Neural progenitor cell (in vitro differentiated cells): ENCODE data around the gene TXNDC11.

Experiments
- EZH2 ChIP-seq: fragments of 200-600 bp; sonication (generic); IDR thresholded peaks from 2 replicates; pipeline ENCODE4 v1.6.1; 2017; ENCODE audit warnings: antibody characterized with exemption, mild to moderate bottlenecking, moderate library complexity
- TF ChIP-seq, protein P1 (sequence below): fragments of 200-600 bp; sonication (generic); IDR thresholded peaks from 2 replicates; pipeline ENCODE4 v1.5.1; 2017; ENCODE audit warnings: antibody characterized with exemption, mild to moderate bottlenecking

DNA sequence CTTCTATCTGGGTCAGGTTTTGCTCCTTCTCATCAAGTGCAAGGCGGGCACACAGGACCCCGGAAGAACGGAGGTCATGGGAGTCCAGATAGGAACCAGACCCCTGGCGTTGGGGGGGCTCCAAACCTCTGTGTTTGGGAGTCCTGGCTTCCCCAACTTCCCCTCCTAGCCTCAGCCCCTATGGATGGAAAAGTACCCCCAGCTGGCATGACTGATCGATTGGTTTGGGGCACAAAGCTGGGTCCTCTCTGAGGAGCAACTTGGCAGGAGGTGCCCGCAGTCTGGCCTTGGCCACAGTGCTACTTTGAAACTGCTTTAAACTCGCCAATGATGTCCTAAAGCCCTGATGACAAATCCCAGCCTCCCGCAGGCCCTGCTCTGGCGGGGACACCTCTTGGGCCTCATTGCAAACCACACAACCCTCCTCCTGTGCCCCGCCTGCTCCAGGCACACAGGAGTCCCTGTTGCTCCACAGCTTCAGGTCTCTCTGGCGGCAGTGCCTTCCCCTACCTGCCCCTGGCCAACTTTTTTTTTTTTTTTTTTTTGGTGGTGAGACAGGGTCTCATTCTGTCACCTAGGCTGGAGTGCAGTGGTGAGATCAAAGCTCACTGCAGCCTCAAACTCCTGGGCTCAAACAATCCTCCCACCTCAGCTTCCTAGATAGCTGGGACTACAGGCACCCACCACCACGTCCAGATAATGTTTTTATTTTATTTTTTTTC lies 112.5 kb downstream of the TXNDC11 start:
- TF ChIP-seq, protein P1, sequence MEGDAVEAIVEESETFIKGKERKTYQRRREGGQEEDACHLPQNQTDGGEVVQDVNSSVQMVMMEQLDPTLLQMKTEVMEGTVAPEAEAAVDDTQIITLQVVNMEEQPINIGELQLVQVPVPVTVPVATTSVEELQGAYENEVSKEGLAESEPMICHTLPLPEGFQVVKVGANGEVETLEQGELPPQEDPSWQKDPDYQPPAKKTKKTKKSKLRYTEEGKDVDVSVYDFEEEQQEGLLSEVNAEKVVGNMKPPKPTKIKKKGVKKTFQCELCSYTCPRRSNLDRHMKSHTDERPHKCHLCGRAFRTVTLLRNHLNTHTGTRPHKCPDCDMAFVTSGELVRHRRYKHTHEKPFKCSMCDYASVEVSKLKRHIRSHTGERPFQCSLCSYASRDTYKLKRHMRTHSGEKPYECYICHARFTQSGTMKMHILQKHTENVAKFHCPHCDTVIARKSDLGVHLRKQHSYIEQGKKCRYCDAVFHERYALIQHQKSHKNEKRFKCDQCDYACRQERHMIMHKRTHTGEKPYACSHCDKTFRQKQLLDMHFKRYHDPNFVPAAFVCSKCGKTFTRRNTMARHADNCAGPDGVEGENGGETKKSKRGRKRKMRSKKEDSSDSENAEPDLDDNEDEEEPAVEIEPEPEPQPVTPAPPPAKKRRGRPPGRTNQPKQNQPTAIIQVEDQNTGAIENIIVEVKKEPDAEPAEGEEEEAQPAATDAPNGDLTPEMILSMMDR = no peak
- no peak for TF ChIP-seq EZH2
